CD4-positive, alpha-beta T cell treated with Interleukin-1 beta for 1 hour (primary cell): Measurements from ENCODE around the gene ARL8B.

ENCODE experiments used
- DNase-seq, 2 donors: peaks; one replicate each; pipeline ENCODE4 v3.0.0-alpha.2; 2020 to 2022

The ARL8B gene

GRCh38 chr3:5188419-5189221 is 66.5 kb downstream of the ARL8B start:
- peak; percentile 62 to 65 for DNase-seq

GRCh38 chr3:5190147-5190791 is 68.2 kb downstream of the ARL8B start:
- DNase-seq = no peak

- no peak for DNase-seq
These were observed 69.6 kb downstream of the ARL8B start for GRCh38 chr3:5191555-5192304.

DNA sequence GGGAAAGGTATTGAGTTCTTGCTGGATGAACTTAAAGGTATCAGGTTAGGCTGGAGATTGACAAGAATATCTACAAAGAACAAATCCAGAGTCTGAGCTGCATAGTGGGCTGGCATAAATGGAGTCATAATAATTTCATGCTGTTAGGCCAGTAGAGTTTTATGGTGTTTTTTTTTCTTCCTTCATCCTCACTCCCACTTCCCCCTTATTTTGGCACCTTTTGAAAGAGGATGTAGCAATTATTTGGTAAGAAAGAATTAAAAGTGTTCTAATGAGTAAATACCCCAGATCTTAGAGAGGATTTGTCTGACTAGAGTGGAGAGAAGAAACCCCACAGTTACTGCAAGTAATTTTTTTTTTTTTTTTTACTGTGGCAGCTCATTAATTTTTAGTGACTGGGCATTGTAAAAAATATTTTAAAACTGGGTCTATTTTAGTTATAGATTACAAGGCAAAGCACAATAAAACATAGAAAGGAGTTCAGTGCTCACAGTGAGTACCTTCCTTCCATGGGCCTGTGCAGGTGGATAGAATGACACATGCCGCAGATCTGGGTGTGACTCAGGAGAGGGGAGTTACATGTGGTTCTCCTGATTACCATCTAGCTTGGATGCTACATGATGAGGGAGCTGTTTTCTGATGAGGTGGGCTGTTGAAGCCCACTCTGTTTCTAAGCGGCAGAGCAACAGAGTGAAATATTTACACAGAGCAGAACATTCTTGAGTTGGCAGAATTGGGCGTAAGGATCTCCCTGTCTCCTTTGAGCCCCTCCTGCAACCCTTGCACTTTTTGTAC is 70.7 kb downstream of the ARL8B start:
- no peak for DNase-seq

- no peak for DNase-seq
These were observed 72.2 kb downstream of the ARL8B start for GRCh38 chr3:5194341-5194740.

DNA sequence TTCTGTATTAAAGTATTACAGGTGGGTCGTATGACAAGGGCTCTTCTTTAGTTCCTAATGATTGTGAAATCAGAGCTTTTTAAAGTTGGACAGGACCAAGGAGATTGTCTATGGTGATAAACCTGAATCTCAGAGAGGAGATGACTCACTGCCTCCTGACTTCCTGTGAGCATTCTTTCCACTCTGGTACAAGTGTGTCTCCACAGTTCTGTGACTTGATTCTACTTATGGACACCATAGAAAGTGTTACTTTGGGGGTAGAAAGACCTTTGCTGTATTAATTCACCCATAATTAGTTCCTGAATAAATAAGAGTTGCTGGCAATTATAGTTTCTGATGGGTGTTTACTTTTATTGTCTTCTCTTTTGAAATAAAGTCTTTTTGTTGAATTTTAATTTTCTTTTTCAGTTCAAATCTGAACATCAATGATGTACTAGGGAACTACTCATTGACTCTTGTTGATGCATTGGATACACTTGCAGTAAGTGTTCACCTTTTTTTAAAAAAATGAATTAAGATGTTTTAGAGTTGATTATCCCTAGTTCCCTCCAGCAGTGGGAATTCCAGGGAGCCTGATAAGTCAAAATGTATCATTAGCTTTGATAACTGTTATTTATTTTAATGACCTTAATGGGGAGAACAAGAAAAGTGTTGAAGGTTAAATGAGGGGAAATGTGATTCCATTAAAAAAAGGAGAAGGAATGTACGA is 72.9 kb downstream of the ARL8B start:
- DNase-seq = peak; percentile 43 to 60

GRCh38 chr3:5195605-5196004 is 73.5 kb downstream of the ARL8B start:
- DNase-seq = peak; percentile 39 to 55

DNA sequence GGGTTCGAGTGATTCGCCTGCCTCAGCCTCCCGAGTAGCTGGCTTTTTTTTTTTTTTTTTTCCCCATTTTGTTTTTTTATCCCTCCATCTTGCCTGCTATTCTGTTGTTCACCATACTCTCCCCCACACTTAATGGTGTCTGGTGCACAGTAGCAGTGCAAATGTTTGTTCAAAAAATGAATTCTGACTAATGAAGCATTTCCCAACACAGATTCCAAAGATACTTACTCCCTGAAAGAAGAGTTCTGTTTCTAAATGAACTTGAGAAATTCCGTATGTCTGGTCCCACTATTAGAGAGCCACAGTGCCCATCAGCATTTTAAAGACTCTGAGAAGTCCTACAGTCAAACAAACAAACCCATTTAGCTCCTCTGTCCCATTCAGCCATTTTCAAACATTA is 74.9 kb downstream of the ARL8B start:
- no peak for DNase-seq

DNA sequence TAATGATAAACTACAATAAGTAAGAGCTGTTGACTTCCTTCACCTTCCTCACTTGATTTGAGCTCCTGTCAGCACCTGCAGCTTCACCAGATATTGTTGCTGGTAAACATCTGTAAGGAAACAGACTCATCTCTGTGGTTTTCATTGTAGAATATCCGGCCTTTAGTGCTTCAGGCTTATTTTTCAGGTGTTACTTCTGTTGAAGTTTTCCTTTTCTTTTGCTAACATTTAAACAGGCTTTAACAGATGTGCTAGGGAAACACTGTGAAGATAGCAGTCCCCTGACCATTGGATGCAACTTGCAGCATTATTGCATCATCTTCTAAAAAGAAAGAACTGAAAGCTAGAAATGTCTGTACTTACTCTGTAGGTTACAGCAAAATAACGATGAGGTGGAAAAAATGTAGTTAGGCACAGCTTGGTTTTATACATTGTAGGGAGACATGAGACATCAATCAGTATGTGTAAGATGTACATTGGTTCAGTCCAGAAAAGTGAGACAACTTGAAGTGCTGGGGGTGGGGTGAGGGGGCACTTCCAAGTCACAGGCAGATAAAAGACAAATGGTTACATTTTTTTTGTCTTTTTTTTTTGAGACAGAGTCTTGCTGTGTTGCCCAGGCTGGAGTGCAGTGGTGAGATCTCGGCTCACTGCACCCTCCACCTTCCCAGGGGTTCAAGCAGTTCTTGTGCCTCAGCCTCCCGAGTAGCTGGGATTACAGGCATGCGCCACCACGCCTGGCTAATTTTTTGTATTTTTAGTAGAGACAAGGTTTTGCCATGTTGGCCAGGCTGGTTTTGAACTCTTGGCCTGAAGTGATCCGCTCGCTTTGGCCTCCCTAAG is 75.6 kb downstream of the ARL8B start:
- peak; percentile 39 to 64 for DNase-seq

DNA sequence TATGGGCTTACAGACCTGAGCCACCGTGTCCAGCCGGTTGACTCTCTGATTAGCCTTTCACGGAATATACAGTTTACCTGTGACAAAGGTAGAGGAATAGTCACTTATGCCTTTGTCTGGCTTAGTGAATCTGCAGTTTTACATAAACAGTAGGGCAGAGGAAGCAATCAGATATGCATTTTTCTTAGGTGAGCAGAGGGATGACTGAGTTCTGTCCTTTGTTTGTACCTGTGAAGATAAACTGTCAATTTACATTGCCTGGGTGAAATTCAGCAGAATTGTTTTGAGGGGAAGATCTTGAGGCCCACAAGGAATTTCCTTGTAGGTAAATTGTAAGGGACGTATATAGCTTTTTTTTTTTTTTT is 76.2 kb downstream of the ARL8B start:
- DNase-seq = no peak

- peak in 1 of 2 donors; percentile 54 for DNase-seq
These were observed 77.1 kb downstream of the ARL8B start for GRCh38 chr3:5198986-5199731.

DNA sequence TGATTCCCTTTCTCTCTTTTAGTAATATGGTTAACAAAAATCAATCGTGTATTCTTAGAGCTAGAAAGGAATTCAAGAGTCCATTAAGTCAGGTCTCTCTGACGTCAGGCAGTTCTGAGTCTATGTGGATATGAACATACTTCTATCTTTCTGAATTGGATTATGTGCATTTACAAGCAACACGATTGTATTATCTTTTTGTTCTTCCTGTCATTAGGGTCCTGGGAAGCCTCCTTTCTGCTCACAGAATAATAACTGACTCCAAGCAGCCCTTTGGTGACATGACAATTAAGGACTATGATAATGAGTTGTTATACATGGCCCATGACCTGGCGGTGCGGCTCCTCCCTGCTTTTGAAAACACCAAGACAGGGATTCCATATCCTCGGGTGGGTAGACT is 79.4 kb downstream of the ARL8B start:
- no peak for DNase-seq

DNA sequence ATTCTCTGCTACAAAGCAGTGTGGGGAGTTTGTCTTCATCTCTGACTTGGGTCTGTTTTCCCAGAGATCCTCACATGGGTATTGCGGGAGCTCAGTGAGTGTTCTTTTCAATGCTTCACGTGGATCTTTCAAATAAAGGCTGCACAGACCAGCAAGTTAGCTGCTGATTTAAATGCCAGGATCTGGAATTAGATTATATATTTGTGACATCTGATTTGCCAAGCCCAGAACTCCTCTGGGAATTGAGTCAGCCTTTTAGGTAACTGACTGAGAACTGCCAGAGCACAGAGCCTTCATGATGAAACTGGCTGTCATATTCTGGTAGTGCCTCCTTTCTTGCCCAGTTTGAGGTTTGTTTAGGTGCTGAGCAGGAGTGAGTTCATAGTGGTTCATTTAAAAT is 80.1 kb downstream of the ARL8B start:
- no peak for DNase-seq

DNA sequence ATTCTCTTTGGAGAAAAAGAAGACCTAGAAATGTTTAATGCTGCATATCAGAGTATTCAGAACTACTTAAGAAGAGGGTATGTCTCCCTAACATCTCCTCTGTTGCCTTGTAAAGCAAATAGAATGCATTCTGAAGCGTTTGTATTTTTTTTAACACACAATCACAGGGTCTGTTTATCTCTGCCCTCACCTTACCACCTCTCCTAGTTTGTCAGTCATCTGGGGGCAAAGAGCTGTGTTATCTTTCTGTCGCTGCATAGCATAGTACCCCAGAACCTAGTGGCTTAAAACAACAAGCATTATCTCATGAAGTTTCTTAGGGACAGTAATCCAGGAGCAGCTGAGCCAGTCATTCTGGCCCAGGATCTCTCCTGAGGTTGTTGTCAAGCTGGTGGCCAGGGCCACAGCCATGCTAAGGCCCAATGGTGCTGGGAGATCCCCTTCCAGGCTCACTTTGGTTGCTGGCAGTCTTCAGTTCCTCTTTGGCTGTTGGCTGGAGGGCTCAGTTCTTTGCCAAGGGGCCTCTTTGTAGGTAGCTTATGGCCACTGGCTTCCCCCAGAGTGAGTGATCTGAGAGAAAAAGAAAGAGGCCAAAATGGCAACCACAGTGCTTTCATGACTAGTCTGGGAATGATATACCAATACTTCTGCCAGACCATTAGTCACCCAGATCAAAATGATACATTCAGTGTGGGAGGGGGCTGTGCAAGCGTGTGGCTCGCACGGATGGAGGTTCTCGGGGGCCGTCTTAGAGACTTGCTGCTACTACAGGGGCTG is 83.3 kb downstream of the ARL8B start:
- DNase-seq = peak in 1 of 2 donors; percentile 32

GRCh38 chr3:5210926-5211325 is 88.8 kb downstream of the ARL8B start:
- no peak for DNase-seq

- DNase-seq = no peak
These were observed 90.8 kb downstream of the ARL8B start for GRCh38 chr3:5212628-5213573.

GRCh38 chr3:5213574-5213966 is 91.5 kb downstream of the ARL8B start:
- DNase-seq = no peak

- DNase-seq = no peak
These were observed 92.3 kb downstream of the ARL8B start for GRCh38 chr3:5214352-5214751.
